Measurements from ENCODE around the gene EIF4G3. TPM values are rescaled to one million over a fixed set of nuclear protein-coding genes. Genes with fewer than 3 reads are reported as not detected.

EIF4G3 gene
- total RNA-seq, 4 donors from 2014 or later = 82.1 to 143 (median 101) TPM

GRCh38 chr1:20834192-20834591 is 342.5 kb downstream of the EIF4G3 start:
- WGBS, 2 donors (ENCODE audit: low coverage in 1 of 2) = 100% methylated on average over 1 of the region's 1 CpG
- in situ Hi-C loops (cut with MboI; ENCODE audit: low pct_ligation_motif_present in 1 of 4, low pct_unique_long_range_greater_than_20kb in 1 of 4, low sequenced_read_pairs in 3 of 4) = no loop called here
- H3K27me3 ChIP-seq = no peaks in the 10 kb centered on the region

GRCh38 chr1:20830378-20830777 is 346.3 kb downstream of the EIF4G3 start:
- TF ChIP-seq CTCF (IDR thresholded peaks at IDR 0.05) = no peak
- no peak for TF ChIP-seq POLR2A (IDR thresholded peaks at IDR 0.05)
- TF ChIP-seq POLR2AphosphoS5 (IDR thresholded peaks at IDR 0.05) = no peak
- H3K27ac ChIP-seq = no peak overlapping the region
- peaks cover 0 to 9% (median 7%) of the 10 kb centered on the region in 4 donors for H3K4me1 ChIP-seq
- intact Hi-C loops (cut with DNase I; ENCODE audit: low total_unique reads) (no loop called here), in situ Hi-C loops (cut with MboI; ENCODE audit: low pct_ligation_motif_present in 1 of 4, low pct_unique_long_range_greater_than_20kb in 1 of 4, low sequenced_read_pairs in 3 of 4) (no loop called here)
- no peak overlapping the region for H3K4me3 ChIP-seq
- H3K36me3 ChIP-seq = peaks cover 0 to 16% (median 6%) of the 10 kb centered on the region in 4 donors
- H3K9me3 ChIP-seq = no peaks in the 10 kb centered on the region
- DNase-seq = no peak
- H3K27me3 ChIP-seq = no peaks in the 10 kb centered on the region
- WGBS, 2 donors (ENCODE audit: low coverage in 1 of 2) = 59 to 87% methylated on average over 2 of the region's 2 CpGs

More at GRCh38 chr1:20834192-20834591, 342.5 kb downstream of the EIF4G3 start:
- peaks cover 0 to 9% (median 7%) of the 10 kb centered on the region in 4 donors for H3K4me1 ChIP-seq
- intact Hi-C loops (cut with DNase I; ENCODE audit: low total_unique reads) = no loop called here
- H3K4me3 ChIP-seq = no peak overlapping the region
- H3K36me3 ChIP-seq = peaks cover 0 to under 1% (median 0%) of the 10 kb centered on the region in 4 donors
- no peak for DNase-seq
- H3K9me3 ChIP-seq = no peaks in the 10 kb centered on the region
- H3K27ac ChIP-seq = no peak overlapping the region
- TF ChIP-seq POLR2AphosphoS5 (IDR thresholded peaks at IDR 0.05) (no peak), POLR2A (IDR thresholded peaks at IDR 0.05) (no peak), CTCF (IDR thresholded peaks at IDR 0.05) (no peak), EP300 (IDR thresholded peaks at IDR 0.05; ENCODE audit: low read depth) (no peak)

DNA sequence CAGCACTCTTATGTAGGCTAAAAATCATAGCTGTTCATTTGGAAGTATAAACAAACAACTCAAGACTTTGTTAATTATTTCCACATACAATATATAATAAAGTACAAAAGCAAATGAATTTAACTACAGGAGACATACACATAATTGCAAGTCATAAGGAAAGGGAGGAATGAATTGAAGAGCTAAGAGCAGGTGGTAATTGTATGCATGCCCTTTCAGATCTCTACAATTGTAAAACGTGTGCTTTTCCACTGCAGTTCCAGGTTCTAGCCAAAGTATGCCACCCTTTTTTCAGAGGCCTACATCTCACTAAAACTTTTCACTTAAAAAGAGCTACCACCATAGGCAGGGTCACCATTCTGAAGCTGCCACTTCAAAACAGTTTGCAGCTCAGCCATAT is 346.8 kb downstream of the EIF4G3 start:
- 47 to 52% methylated on average over 1 of the region's 1 CpG for WGBS, 2 donors (ENCODE audit: low coverage in 1 of 2)
- no peaks in the 10 kb centered on the region for H3K27me3 ChIP-seq
- no peak overlapping the region for H3K4me3 ChIP-seq
- H3K27ac ChIP-seq = no peak overlapping the region
- no peak for TF ChIP-seq EP300 (IDR thresholded peaks at IDR 0.05; ENCODE audit: low read depth)
- TF ChIP-seq POLR2AphosphoS5 (IDR thresholded peaks at IDR 0.05) = no peak
- TF ChIP-seq CTCF (IDR thresholded peaks at IDR 0.05) = no peak
- TF ChIP-seq POLR2A (IDR thresholded peaks at IDR 0.05) = no peak
- intact Hi-C loops (cut with DNase I; ENCODE audit: low total_unique reads) = no loop called here
- DNase-seq = no peak
- H3K4me1 ChIP-seq = peaks cover 0 to 9% (median 7%) of the 10 kb centered on the region in 4 donors
- H3K9me3 ChIP-seq = no peaks in the 10 kb centered on the region
- H3K36me3 ChIP-seq = peaks cover 0 to 17% (median 7%) of the 10 kb centered on the region in 4 donors
- in situ Hi-C loops (cut with MboI; ENCODE audit: low pct_ligation_motif_present in 1 of 4, low pct_unique_long_range_greater_than_20kb in 1 of 4, low sequenced_read_pairs in 3 of 4) = no loop called here

- DNase-seq = no peak
- WGBS, 2 donors (ENCODE audit: low coverage in 1 of 2) = 47 to 82% methylated on average over 1 of the region's 1 CpG
- no peaks in the 10 kb centered on the region for H3K27me3 ChIP-seq
- H3K4me1 ChIP-seq = peaks cover 0 to 9% (median 7%) of the 10 kb centered on the region in 4 donors
- no peak overlapping the region for H3K27ac ChIP-seq
- intact Hi-C loops (cut with DNase I; ENCODE audit: low total_unique reads) (no loop called here), in situ Hi-C loops (cut with MboI; ENCODE audit: low pct_ligation_motif_present in 1 of 4, low pct_unique_long_range_greater_than_20kb in 1 of 4, low sequenced_read_pairs in 3 of 4) (no loop called here)
- no peak overlapping the region for H3K4me3 ChIP-seq
- H3K9me3 ChIP-seq = no peaks in the 10 kb centered on the region
- no peak for TF ChIP-seq CTCF (IDR thresholded peaks at IDR 0.05)
- TF ChIP-seq POLR2AphosphoS5 (IDR thresholded peaks at IDR 0.05) = no peak
- no peak for TF ChIP-seq POLR2A (IDR thresholded peaks at IDR 0.05)
- TF ChIP-seq EP300 (IDR thresholded peaks at IDR 0.05; ENCODE audit: low read depth) = no peak
- peaks cover 0 to 19% (median 9%) of the 10 kb centered on the region in 4 donors for H3K36me3 ChIP-seq
Observed at GRCh38 chr1:20829531-20829930, 347.2 kb downstream of the EIF4G3 start.

Measured in transverse colon (tissue), 4 donors.